HG02885 (cell line): ENCODE measurements around the gene PNMA1.

Experiments
- ATAC-seq: cut with Tn5 transposase; IDR thresholded peaks from one replicate; pipeline ENCODE4 v1.9.1; 2021; ENCODE audit warnings: mild to moderate bottlenecking; ENCODE audit not compliant: unreplicated experiment, poor library complexity

PNMA1 gene, protein sequence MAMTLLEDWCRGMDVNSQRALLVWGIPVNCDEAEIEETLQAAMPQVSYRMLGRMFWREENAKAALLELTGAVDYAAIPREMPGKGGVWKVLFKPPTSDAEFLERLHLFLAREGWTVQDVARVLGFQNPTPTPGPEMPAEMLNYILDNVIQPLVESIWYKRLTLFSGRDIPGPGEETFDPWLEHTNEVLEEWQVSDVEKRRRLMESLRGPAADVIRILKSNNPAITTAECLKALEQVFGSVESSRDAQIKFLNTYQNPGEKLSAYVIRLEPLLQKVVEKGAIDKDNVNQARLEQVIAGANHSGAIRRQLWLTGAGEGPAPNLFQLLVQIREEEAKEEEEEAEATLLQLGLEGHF

DNA sequence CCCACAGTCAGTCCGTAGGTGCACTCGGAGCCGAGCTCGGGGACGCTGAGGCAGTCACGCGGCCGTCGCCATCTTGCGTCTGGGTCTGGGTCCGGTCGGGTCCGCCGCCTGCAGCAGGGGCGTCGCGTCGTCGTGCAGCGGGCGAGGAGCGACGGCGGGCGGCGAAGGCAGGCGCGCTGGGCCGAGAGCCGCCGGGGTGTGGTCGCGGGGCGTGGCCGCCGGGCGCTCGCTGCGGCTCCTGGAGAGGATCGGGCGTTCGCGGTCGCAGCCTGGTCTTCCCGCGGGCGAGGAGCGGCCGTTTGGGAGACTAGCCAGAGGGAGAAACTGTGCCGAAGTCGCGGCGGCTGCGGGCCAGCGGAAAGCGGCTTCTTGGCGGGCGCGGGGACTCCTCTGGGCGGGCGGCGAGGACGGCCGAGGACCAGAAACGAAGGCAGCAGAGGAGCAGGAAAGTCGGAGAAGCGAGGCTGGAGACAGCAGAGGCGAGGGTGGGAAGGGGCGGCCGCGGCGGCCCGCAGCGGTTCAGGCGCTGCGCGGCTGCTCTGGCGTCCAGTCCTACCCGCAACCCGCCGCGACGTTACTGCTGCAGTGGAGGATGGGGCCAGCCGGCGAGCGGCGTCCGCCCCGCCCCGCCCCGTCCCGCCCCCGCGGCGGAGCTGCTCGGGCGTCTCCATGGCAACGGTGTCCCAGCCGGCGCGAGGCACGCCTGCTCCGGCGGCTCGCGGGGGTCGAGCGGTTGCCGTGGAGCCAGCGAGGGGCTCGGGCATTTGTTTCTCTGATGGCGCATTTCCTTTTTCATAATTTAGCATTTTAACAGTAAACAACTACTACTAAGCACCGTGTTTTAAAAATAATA, at the start of gene PNMA1:
Gene PNMA1 (minus strand): TSS at position 582 of the 853 bp plus-strand sequence. CDS start 745 bp downstream, outside the sequence.
- peak; percentile 73 for ATAC-seq

- no peak for ATAC-seq
Observed at GRCh38 chr14:73763396-73763795, 49.2 kb upstream of the PNMA1 start.

- ATAC-seq: peak; percentile 27
Observed at GRCh38 chr14:73762375-73762822, 48.2 kb upstream of the PNMA1 start.

DNA sequence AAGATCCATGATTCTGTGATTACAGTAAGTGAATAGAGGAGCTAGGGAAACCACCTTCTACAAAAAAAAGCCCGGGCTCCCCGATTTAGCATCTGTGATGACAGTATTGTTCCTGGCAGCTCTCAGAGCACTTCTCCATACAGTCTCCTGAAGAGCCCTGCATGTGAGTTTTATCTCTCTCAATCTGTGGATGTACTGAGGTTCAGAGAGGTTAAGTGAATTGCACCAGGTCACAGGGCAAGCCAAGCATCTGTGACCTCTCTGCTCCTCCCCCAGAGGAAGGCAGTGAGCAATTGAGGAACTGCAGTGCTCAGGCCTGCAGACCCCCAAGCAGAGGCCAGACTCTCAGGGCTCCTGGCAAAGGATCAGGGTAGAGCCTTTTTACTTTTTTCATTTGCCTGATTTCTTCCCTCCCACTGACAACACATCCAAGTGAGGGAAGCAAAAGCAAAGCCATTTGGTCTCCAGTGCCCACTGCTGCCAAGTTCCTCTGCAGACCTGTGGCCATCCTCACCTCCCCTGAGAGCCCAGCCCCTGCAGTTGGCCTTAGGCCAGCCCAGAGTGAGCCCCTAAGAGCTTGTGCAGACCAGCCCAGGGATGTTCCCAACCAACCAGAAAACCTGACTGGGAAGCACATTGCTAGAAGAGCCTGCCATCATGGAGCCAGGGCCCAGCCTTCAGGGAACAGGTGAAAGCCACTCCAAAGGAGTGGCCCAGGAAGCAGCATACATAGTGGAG, 47.6 kb upstream of the PNMA1 start:
- ATAC-seq: no peak

DNA sequence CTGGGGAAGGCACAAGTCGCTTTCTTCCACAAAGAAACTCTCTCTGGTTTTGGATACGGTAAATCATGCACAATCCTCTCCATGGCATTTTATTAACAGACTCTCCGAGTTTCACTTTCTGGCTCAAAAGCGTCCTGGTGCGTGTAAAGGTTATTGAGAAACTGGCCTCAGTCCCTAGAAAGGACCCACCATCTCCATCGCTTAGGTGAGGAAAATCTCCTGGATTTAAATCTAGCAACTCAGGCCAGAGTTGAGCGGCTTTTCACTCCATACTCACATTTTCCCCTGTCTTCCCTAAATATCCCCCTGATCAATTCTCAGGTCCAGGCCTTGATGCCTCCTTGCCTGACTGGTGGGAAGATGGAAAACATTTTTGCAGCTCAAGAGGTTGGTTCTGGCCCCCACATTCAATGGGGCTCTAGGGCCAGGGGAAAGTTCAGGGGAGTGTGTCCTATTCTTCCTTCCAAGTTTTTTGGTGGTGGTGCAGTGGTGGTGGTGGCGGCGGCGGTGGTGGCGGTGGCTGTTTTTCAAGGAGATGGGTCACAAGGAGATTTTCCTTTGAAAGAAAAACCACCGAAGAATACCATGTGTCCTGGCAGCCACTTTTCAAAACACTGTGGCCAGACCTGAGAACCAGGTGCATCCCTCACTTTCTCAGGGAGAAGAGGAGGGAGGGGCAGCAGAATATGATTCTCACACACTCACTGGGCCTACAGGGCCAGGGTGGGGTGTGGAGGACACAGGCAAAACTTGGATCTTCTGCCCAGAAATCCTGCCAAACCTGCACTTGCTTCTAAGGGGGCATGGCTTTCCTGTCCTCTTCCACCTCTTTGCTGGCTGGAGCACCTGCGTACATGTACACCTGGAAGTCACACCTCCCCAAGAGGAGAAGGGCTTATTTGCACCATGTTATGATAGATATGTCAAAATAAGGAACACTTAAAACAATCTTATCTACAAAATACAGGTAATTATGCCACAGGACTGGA, 46.7 kb upstream of the PNMA1 start:
- no peak for ATAC-seq

GRCh38 chr14:73759714-73760597, 45.8 kb upstream of the PNMA1 start:
- peak; percentile 71 for ATAC-seq

- ATAC-seq: no peak
Observed at GRCh38 chr14:73759183-73759713, 45.1 kb upstream of the PNMA1 start.

- no peak for ATAC-seq
Observed at GRCh38 chr14:73758392-73759182, 44.4 kb upstream of the PNMA1 start.

DNA sequence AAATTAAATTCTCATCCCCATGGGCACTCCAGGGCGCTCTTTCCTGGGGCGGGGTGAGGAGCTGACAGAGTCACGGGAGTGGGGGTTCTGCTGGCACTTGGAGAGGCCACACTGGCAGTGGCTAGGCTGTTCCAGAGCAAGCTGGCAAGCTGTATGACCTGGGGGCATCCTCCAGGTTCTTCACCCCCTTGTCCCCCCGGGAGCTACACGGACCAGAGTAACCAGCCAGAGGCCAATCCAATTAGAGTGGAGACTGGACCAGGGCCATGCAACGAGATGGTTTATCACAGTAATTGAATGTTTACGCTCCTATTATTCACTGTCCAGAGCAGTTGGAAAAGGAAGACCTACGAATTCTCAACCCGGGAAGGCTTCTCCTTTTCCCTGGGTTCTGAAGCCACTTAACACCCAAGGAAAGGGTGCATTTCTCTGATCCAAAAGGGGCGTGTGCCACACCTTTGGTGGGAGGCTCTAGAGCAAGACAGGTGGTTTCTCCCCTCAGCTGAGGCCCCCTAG, 43.8 kb upstream of the PNMA1 start:
- no peak for ATAC-seq

GRCh38 chr14:73757381-73757780, 43.2 kb upstream of the PNMA1 start:
- no peak for ATAC-seq

- ATAC-seq: no peak
Observed at GRCh38 chr14:73755434-73756014, 41.3 kb upstream of the PNMA1 start.

DNA sequence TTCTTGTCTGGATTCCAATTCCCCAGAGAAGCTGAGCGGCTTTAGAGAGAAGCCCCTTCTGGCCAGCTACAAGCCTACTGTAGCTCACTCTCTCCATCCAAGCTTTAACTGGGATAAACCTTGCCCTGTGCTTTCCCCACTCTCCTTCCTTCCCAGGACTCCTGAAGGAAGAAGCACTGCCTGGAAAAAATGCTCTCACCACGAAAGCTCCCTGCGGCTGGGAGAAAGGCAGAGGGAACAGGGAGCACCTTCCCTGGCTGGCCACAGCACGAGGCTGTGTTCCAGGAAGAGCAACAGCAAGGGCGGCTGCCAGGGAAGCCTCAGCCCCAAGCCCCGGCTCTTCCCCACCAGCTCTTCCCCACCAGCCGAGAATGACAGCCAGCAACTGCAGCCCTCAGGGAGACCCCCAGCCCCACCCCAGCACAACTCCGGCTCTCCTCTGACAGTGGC, 40.8 kb upstream of the PNMA1 start:
- no peak for ATAC-seq

DNA sequence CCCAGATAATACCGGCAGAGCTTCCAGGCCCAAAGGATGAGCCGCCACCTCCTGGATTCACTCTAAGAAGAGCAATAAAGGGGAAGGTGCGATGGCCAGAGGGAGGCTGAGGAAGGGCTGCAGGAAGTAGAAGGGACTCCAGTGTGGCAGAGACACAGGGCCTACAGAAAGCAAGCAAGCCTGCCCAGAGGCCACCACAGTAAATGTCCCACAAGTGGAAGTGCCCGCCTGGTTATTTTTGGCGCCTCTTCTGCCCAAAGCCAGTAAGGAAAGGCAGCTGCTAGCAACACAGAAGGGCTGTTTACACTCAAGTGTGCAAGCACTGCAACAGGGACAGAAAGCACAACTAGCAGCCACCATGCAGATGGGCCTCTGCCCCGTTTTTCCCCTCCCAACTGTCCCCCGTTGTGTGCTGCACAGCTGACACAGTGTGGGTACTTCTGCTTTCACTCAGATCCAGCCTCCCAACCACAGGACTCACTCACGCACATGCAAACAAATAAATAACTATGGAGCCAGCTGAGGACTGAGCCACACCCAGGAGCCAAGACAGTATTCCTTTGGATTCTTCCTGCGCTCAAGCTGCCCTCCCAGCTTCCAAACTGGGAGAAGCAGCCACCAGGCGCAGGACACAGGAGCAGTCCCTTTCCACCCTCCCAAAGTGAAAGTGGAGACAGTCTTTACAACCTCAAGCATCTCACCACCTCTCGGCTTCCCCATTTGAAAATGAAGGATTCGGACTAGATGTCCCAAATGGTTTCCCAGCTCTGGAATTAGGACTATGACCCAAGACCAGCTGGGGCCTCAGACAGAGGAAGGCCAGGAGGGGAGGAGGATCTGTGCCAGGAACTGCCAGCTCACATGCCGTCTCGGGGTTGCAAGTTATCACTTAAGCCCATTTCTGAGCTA, 40.0 kb upstream of the PNMA1 start:
- ATAC-seq: peak; percentile 51

- no peak for ATAC-seq
Observed at GRCh38 chr14:73753124-73753886, 39.1 kb upstream of the PNMA1 start.
